Eye (tissue), 1 donor: ENCODE results near the gene CACNA1S.

Experiments used
- DNase-seq: peaks from one replicate; pipeline ENCODE4 v3.0.0-alpha.2; 2015

The CACNA1S gene

GRCh38 chr1:201139756-201140155 is 27.5 kb upstream of the CACNA1S start:
- DNase-seq: no peak

DNA sequence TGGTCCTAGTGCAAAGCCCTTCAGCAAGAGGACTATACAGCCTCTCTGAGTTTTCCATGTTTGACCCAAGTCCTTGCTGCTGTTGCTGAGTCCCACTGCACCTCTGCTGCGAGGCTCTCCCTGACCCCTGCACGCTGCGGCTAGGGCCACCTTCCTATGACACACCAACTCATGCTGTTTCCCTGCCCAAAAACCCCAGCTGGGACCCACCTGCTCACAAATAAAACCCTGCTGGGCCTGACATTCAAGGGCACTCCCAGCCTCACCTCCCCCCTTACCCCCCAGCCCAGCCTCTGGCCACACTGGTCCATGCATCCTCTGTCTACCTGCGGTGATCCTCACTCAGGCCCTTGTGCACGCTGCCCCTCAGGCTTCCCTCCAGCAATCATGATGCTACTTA is 27.1 kb upstream of the CACNA1S start:
- DNase-seq: no peak

DNA sequence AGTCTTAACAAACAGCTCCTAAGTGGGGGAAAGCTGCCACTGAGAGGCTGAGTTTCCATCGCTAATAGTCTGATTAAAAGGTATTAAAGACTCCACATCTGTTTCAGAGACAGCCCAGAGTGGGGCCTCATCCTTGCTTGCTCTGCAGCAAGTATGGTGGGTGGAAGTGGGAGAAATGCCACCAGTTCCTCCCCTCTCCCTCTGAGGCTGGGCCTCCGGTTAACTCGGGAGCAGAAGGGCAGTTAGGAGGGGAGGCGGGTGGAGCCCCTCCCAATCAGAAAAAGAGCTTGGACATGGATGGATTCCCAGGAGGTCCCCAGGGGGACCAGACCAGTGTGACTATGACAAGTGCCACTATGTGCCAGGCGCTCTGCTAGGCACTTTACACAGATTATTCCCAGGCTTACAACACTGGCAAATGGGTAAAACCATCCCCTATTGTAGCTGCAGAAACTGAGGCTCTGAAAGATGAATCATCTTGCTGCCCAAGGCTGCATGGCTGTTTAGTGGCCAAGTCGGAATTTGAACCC is 26.1 kb upstream of the CACNA1S start:
- no peak for DNase-seq

- DNase-seq: no peak
These were observed 25.5 kb upstream of the CACNA1S start for GRCh38 chr1:201137579-201138310.

DNA sequence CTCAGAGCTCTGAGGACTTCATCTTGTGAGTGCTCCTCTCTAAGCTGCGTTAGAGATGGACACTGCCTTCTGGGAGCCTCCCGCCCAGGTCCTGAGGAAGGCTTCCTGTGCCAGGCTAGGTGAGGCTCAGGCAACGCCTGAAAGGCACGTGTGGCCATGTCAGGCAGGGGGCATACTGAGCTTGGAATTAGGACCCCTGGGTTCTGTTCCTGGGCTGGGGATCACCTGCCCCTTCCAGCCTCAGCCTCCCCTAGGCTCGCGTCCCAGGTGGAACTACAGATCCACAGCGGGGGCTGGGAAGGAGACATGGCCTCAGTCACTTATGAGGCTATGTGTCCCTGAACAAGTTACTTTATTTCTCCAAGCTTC is 24.8 kb upstream of the CACNA1S start:
- DNase-seq: no peak

DNA sequence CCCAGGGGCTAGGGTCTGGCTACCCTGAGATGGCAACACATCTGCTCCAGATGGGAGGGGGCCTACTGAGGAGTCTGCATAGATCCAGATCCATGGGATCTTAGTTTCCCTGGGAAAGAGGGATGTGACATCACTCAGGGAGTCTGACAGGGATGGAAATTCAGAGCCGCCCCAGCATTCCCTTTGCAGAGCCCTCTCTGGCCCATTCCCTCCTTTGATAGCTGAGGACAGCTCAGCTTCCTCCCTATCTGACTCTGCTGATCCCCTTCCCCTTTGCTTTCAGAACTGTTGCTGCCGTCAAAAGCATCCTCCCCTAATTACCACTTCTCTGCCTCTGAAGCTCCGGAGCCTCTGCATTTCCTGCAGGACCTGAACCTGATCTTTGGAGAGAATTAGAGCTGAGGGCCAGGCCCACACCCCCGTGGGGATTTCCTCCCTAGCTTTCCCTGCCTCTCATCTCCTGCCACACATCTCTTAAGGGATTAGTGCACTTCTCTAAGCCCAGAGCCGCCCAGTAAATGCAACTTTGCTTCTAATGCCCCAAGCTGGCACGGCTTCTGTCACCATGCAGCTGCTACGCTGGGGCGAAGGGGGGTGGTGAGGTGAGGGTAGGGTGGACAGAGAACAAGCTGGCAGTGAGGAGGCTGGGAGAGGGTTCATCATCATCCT is 24.3 kb upstream of the CACNA1S start:
- DNase-seq: peak; percentile 33

DNA sequence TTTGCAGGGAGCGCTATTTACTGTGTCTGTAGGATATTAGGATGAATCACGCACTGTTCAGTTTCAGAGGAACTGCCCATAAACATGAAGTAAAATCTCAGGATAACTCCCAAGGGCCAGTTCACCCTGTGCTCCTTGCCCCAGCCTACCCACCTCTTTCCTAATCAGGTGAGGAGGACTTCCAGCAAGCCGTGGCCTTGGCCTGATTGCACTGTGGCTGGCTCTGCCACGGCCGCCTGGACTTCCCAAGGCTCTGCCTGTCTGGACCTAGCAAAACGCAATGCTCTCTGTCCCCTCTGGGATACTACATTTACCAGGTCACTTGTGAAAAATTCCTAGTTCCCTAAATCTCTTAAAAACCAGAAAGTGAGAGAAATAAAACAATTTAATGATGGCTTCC is 22.2 kb upstream of the CACNA1S start:
- no peak for DNase-seq

DNA sequence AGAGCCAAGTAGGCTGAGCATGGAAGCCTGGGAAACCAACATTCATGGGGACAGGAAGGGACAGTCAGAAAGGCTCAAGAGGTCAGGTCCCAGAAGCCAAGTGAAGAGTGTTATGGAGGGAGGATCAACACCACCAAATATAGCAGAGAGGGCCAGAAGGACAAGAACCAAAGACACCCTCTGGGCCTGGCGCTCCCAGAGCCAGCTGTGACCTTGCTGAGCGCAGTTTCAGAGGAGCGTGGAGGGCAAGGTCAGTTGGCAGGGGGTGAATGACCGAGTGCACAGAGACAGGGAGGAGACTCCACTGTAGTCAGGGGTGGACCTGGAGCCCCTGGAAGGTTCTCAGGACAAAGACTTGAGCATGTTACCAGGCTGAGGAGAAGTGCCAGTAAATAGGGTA is 19.2 kb upstream of the CACNA1S start:
- no peak for DNase-seq

- DNase-seq: no peak
These were observed 16.7 kb upstream of the CACNA1S start for GRCh38 chr1:201128962-201129361.

DNA sequence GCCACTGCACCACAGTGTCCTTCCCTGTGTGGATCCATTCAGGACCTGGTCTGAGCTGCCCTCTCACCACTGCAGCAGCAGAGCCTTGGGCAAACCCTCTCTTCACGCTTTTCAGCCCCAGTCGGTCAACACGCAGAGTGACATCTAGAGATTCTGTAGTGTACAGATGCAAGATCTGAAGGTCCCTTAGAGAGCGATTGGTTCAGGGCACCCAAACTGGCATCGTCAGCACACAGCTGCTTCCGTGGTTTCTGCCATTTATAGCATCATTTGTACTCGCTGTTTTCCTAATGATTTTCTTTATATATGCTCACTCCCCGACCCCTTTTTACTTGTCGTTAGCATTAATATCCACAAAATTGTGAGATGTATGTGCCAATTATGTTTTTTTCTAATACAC is 16.2 kb upstream of the CACNA1S start:
- no peak for DNase-seq

GRCh38 chr1:201127755-201128455 is 15.7 kb upstream of the CACNA1S start:
- DNase-seq: no peak

DNA sequence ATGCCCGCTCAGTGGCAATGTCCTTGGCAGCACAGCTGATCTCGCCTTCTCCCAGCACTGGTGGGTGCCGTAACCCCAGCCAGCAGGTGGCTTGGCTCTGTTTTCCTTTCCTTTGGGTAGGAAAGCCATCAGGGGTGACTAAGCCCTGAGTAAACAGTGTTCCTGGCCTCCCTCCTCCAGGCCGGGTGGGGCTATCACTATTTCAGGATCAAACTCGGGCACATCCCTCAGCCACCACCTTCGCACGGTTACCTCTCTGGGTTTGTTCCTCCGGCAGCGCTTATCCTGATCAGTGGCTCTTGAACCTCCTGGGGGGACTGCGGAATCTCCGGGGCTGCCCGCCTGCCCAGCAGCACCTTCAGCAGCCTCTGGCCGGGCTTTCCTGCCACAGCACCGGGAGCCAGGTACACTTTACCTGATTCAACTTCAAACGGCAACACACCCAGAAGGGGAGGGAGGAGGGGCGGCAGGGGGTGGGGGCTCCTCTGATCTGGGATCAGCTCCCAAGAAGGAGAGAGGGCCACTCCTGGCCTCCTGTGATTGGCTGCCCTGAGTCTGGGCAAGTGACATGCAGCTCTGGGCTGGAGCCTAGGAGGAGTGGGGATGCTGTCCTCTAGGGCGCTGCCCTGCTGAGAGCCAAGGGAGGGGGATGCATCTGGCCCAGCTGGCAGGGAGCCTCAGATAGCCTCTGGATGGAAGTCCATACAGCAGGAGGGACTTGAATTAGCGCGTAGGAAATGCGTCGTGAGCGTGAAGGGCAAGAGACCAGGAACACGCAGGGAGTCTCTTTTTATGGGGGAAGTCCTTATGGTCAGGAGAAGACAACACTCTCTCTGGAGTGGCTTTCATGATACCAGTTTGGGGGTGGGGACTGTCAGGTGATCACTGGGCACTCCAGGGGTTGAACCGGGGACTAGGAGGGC is 14.9 kb upstream of the CACNA1S start, which contains the start of gene ASCL5:
Gene ASCL5, minus strand, starts transcription at position 353 of the 923 bp plus-strand sequence. CDS start 11,812 bp downstream, outside the sequence.
- peak; percentile 33 for DNase-seq

DNA sequence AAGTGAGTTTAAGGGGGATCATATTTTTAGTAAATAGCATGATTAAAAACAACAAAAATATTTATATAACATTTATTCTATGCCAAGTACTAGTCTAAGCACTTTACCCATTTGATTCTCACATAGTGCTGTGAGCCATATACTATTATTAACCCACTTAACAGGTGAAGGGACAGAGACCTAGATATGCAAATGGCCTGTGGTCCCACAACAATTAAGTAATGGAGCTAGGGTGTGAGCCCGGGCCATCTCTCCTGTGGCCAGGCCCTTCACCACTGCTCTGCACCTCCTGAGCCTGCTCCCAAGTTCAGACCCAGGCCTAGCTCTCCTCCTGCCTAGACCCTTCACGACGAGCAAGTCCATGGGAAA is 14.2 kb upstream of the CACNA1S start:
- DNase-seq: no peak

GRCh38 chr1:201125800-201126199 is 13.6 kb upstream of the CACNA1S start:
- no peak for DNase-seq

DNA sequence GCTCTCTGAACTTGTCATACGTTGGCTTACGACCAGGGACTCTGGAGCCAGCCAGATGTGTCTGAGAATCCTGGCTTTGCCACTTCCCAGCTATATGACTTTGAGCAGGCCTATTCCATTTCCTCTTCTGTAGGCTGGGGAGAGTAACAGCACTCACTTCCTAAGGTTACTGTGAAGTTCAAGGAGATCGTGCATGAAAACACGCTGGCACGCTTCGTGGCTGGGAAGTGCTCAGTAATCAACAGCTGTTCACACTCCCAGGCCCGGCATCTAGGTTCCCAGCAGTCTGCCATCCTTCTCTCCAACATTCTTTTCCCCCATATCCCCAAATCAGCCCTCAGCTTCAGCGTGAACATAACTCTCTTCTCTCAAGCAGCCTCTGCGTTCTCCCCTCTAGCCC is 12.8 kb upstream of the CACNA1S start:
- DNase-seq: peak; percentile 31

- DNase-seq: no peak
These were observed 11.6 kb upstream of the CACNA1S start for GRCh38 chr1:201123866-201124265.

GRCh38 chr1:201122321-201122957 is 10.2 kb upstream of the CACNA1S start:
- DNase-seq: no peak

- peak; percentile 66 for DNase-seq
These were observed 7.3 kb upstream of the CACNA1S start for GRCh38 chr1:201119206-201120197.

DNA sequence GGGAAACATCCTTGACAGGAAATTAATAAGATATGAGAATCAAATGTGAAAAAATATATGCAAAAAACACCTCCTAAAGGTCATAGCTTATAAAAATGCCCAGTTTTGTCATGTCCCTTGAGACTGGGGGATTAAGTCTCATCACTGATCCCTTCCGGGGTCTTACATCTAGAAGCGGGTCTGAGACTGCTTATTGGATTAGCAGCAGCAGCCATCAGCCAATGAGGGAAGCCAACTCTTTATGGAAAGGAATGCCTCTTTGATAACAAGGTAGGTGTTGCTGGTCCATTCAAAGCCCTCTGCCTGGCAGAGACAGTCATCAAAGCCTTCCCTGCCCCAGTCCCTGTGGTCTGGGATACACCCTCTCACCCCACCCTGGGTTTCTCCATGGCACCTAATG is 3.9 kb upstream of the CACNA1S start:
- DNase-seq: no peak

DNA sequence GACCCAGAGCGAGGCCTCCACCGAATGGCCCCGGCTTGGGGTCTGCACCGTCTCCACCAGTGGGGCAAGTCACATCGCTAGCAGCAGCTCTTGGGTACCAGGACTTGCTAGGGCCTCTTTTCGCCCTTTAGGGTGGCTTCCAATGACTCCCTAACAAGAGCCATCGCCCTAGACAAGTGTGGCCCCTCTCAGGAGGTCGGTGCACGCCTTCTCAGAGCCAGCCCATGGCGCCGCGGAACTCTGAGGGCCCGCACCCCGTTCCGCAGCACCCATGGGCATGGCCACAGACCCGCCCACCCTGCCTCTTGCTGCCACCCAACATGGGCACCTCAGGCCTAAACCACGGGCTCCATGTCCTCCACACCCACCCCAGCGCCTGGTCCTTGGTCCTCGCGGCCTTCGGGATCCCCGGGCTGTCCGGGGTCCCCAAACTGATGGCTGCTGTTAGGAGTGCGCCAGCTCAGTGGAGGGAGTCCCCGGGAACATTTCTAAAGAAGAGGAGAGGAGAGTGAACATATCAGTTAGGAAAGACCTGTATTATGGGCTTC is 3.2 kb upstream of the CACNA1S start:
- no peak for DNase-seq
